H9 (cell line): ENCODE results near the gene IL32. TPM values are rescaled to one million over a fixed set of nuclear protein-coding genes. Genes with fewer than 3 reads are reported as not detected.

ENCODE experiments used
- DNase-seq: peaks from one replicate; pipeline ENCODE4 v3.0.0-alpha.2; 2017
- H2AFZ ChIP-seq: one replicate; pipeline ENCODE4 v1.6.1; 2013; ENCODE audit warnings: mild to moderate bottlenecking, low read length, control low read depth, moderate library complexity
- H2AK5ac ChIP-seq: 2 replicates; pipeline ENCODE4 v1.6.1; 2013; ENCODE audit warnings: low read length, control low read depth, mixed read lengths; ENCODE audit not compliant: insufficient read length
- H2BK120ac ChIP-seq: one replicate; pipeline ENCODE4 v1.6.1; 2013; ENCODE audit warnings: low read depth, mild to moderate bottlenecking, low read length, control low read depth, inconsistent platforms; ENCODE audit not compliant: poor library complexity, severe bottlenecking
- H2BK12ac ChIP-seq: 2 replicates; pipeline ENCODE4 v1.6.1; 2013; ENCODE audit warnings: low read length, control low read depth, mixed read lengths, low read depth; ENCODE audit not compliant: insufficient read length
- H2BK15ac ChIP-seq: 2 replicates; pipeline ENCODE4 v1.6.1; 2013; ENCODE audit warnings: low read depth, low read length, control low read depth
- H2BK20ac ChIP-seq: one replicate; pipeline ENCODE4 v1.6.1; 2013; ENCODE audit warnings: low read depth, mild to moderate bottlenecking, low read length, control low read depth, inconsistent platforms; ENCODE audit not compliant: poor library complexity, severe bottlenecking
- H2BK5ac ChIP-seq: 2 replicates; pipeline ENCODE4 v1.6.1; 2013; ENCODE audit warnings: low read length, control low read depth, mixed read lengths; ENCODE audit not compliant: insufficient read length
- H3K14ac ChIP-seq: 2 replicates; pipeline ENCODE4 v1.6.1; 2013; ENCODE audit warnings: low read length, control low read depth; ENCODE audit not compliant: insufficient read depth
- H3K18ac ChIP-seq: 2 replicates; pipeline ENCODE4 v1.6.1; 2013; ENCODE audit warnings: low read depth, mild to moderate bottlenecking, mixed read lengths, low read length, control low read depth; ENCODE audit not compliant: insufficient read length
- H3K23ac ChIP-seq: 2 replicates; pipeline ENCODE4 v1.6.1; 2013; ENCODE audit warnings: low read length, control low read depth, mixed read lengths, low read depth; ENCODE audit not compliant: insufficient read length
- H3K23me2 ChIP-seq: 2 replicates; pipeline ENCODE4 v1.6.1; 2013; ENCODE audit warnings: low read depth, mild to moderate bottlenecking, mixed read lengths, low read length, control low read depth; ENCODE audit not compliant: insufficient read length, poor library complexity, severe bottlenecking
- H3K27ac ChIP-seq: 2 replicates; pipeline ENCODE4 v1.5.1; 2013; ENCODE audit warnings: low read length, control low read depth, mixed read lengths, low read depth; ENCODE audit not compliant: insufficient read length
- H3K27me3 ChIP-seq: 2 replicates; pipeline ENCODE4 v1.6.1; 2013; ENCODE audit warnings: low read length, control low read depth, inconsistent platforms; ENCODE audit not compliant: insufficient read depth
- H3K4ac ChIP-seq: 2 replicates; pipeline ENCODE4 v1.6.1; 2013; ENCODE audit warnings: low read depth, mild to moderate bottlenecking, control low read depth, inconsistent platforms, low read length, moderate library complexity
- H3K4me1 ChIP-seq: 2 replicates; pipeline ENCODE4 v1.6.1; 2013; ENCODE audit warnings: low read length, control low read depth, inconsistent platforms; ENCODE audit not compliant: insufficient read depth
- H3K4me2 ChIP-seq: 2 replicates; pipeline ENCODE4 v1.6.1; 2013; ENCODE audit warnings: low read length, control low read depth, mixed read lengths; ENCODE audit not compliant: insufficient read length, insufficient read depth
- H3K56ac ChIP-seq: 2 replicates; pipeline ENCODE4 v1.6.1; 2013; ENCODE audit warnings: low read depth, mild to moderate bottlenecking, mixed read lengths, low read length, control low read depth; ENCODE audit not compliant: insufficient read length
- H3K79me1 ChIP-seq: 2 replicates; pipeline ENCODE4 v1.6.1; 2013; ENCODE audit warnings: low read depth, mild to moderate bottlenecking, moderate library complexity, low read length, control low read depth, inconsistent platforms; ENCODE audit not compliant: insufficient read depth, poor library complexity, severe bottlenecking
- H3K79me2 ChIP-seq: 2 replicates; pipeline ENCODE4 v1.6.1; 2013; ENCODE audit warnings: low read length, control low read depth, inconsistent platforms; ENCODE audit not compliant: insufficient read depth
- H3K9ac ChIP-seq: 2 replicates; pipeline ENCODE4 v1.6.1; 2013; ENCODE audit warnings: low read length, control low read depth, mixed read lengths; ENCODE audit not compliant: insufficient read length; ENCODE audit errors: extremely low read depth
- H3K9me3 ChIP-seq: one replicate; pipeline ENCODE4 v1.6.1; 2013; ENCODE audit warnings: low read depth, low read length, inconsistent platforms; ENCODE audit not compliant: control insufficient read depth
- H3T11ph ChIP-seq: one replicate; pipeline ENCODE4 v1.6.1; 2013; ENCODE audit warnings: mild to moderate bottlenecking, low read length, control low read depth, inconsistent platforms
- H4K20me1 ChIP-seq: one replicate; pipeline ENCODE4 v1.6.1; 2013; ENCODE audit not compliant: control insufficient read depth, insufficient read length, insufficient read depth
- H4K5ac ChIP-seq: 2 replicates; pipeline ENCODE4 v1.6.1; 2013; ENCODE audit warnings: low read depth, mild to moderate bottlenecking, mixed read lengths, low read length, control low read depth; ENCODE audit not compliant: insufficient read length
- H4K8ac ChIP-seq: replicated peaks from 2 replicates; pipeline ENCODE4 v1.6.1; 2013; ENCODE audit warnings: low read length, control low read depth, mixed read lengths, low read depth; ENCODE audit not compliant: insufficient read length
- H4K91ac ChIP-seq: 2 replicates; pipeline ENCODE4 v1.6.1; 2013; ENCODE audit warnings: low read depth, mild to moderate bottlenecking, moderate library complexity, mixed read lengths, low read length, control low read depth; ENCODE audit not compliant: insufficient read length
- H3K27ac Mint-ChIP-seq, 3 experiments: 2 replicates in 2 of 3; 3 replicates in 1 of 3; pipeline ENCODE4 v1.8.0; 2020 to 2021; ENCODE audit warnings: mixed read lengths in 3 of 3, mild to moderate bottlenecking in 1 of 3, moderate library complexity in 1 of 3
- H3K27me3 Mint-ChIP-seq: 2 replicates; pipeline ENCODE4 v1.8.0; 2021; ENCODE audit warnings: low read depth, mild to moderate bottlenecking, moderate library complexity, mixed read lengths
- H3K36me3 Mint-ChIP-seq, 3 experiments: 2 replicates in 2 of 3; 3 replicates in 1 of 3; pipeline ENCODE4 v1.8.0; 2020 to 2021; ENCODE audit warnings: low read depth in 3 of 3, mixed read lengths in 3 of 3; ENCODE audit not compliant: insufficient read depth in 1 of 3
- H3K4me1 Mint-ChIP-seq, 2 experiments: 2 replicates each; pipeline ENCODE4 v1.8.0; 2020; ENCODE audit warnings: mixed read lengths in 2 of 2
- H3K4me3 Mint-ChIP-seq, 2 experiments: 2 replicates in 1 of 2; 3 replicates in 1 of 2; pipeline ENCODE4 v1.8.0; 2020 to 2021; ENCODE audit warnings: mild to moderate bottlenecking in 2 of 2, mixed read lengths in 2 of 2, moderate library complexity in 1 of 2
- H3K9me3 Mint-ChIP-seq, 2 experiments: 2 replicates in 1 of 2; 3 replicates in 1 of 2; pipeline ENCODE4 v1.8.0; 2020; ENCODE audit warnings: mild to moderate bottlenecking in 2 of 2, mixed read lengths in 2 of 2, moderate library complexity in 1 of 2
- WGBS: extraction: QIAGEN DNeasy Blood & Tissue Kit; methylation state at CpG from one replicate; pipeline ENCODE4 v1.1.7; 2013; ENCODE audit warnings: missing lambda C conversion rate, low lambda C conversion rate, mixed read lengths; ENCODE audit not compliant: insufficient read length; ENCODE audit errors: extremely low coverage; 5-methylcytosine and 5-hydroxymethylcytosine counted together
- total RNA-seq: library from RNA; stranded (reverse); gene quantifications from 2 replicates; pipeline ENCODE4 v1.2.1, GENCODE V29; 2021
- TF ChIP-seq, protein P1 (sequence below): fragments of 200-600 bp; sonication (generic); conservative IDR thresholded peaks from 3 replicates; pipeline ENCODE4 v1.8.0; 2021; ENCODE audit warnings: antibody characterized with exemption, mild to moderate bottlenecking

Gene IL32
- total RNA-seq, 1 experiment from 2014 or later, result 2.0 TPM

DNA sequence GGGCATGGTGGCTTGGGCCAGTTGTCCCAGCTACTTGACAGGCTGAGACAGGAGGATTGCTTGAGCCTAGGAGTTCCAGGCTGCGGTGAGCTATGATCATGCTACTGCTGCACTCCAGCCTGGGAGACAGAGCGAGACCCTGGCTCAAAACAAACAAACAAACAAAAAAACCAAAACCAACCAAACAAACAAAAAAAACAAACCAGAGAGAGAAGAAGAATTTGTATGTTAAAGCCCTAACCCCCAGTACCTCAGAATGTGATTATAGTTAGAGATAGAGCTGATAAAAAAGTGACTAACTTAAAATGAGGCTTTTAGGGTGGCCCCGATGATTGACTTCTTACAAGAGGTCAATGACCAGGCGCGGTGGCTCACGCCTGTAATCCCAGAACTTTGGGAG lies 20.7 kb upstream of the IL32 start:
- H2AFZ ChIP-seq, result no peak overlapping the region
- no peak overlapping the region for H2BK5ac ChIP-seq
- Mint-ChIP-seq H3K27ac (0 out of 7 replicates have a peak overlapping the region, but pooled peaks of 1 of the 3 experiments have one; percentile 40), H3K9me3 (peaks cover 0 to 3% of the 10 kb centered on the region in 2 experiments; a peak in 2 of 5 replicates), H3K36me3 (peaks cover 5 to 16% (median 10%) of the 10 kb centered on the region in 3 experiments; a peak in 5 of 7 replicates), H3K27me3 (peaks cover 57% of the 10 kb centered on the region), H3K4me3 (peak overlapping the region; percentile 79 to 91), H3K4me1 (peaks cover 2 to 11% of the 10 kb centered on the region in 2 experiments; a peak in 3 of 4 replicates)
- H3K56ac ChIP-seq, result no peak overlapping the region
- no peak overlapping the region for H2BK120ac ChIP-seq
- TF ChIP-seq, protein P1, sequence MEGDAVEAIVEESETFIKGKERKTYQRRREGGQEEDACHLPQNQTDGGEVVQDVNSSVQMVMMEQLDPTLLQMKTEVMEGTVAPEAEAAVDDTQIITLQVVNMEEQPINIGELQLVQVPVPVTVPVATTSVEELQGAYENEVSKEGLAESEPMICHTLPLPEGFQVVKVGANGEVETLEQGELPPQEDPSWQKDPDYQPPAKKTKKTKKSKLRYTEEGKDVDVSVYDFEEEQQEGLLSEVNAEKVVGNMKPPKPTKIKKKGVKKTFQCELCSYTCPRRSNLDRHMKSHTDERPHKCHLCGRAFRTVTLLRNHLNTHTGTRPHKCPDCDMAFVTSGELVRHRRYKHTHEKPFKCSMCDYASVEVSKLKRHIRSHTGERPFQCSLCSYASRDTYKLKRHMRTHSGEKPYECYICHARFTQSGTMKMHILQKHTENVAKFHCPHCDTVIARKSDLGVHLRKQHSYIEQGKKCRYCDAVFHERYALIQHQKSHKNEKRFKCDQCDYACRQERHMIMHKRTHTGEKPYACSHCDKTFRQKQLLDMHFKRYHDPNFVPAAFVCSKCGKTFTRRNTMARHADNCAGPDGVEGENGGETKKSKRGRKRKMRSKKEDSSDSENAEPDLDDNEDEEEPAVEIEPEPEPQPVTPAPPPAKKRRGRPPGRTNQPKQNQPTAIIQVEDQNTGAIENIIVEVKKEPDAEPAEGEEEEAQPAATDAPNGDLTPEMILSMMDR, result no peak
- no peaks in the 10 kb centered on the region for H3K79me1 ChIP-seq
- H2BK15ac ChIP-seq, result no peak overlapping the region
- H3K4ac ChIP-seq, result no peak overlapping the region
- H2BK20ac ChIP-seq, result no peak overlapping the region
- no peak overlapping the region for H4K5ac ChIP-seq
- no peaks in the 10 kb centered on the region for H3K79me2 ChIP-seq
- no peak for DNase-seq
- peaks cover 20% of the 10 kb centered on the region for H3K23me2 ChIP-seq
- no peak overlapping the region for H2BK12ac ChIP-seq
- H3T11ph ChIP-seq, result no peak overlapping the region
- no peak overlapping the region for H2AK5ac ChIP-seq
- H3K27ac ChIP-seq, result no peak overlapping the region
- H3K9ac ChIP-seq, result no peak overlapping the region
- H3K4me2 ChIP-seq, result no peak overlapping the region
- H4K8ac ChIP-seq, result no peak overlapping the region
- no peak overlapping the region for H4K91ac ChIP-seq
- no peak overlapping the region for H3K23ac ChIP-seq
- H3K14ac ChIP-seq, result no peak overlapping the region
- no CpG with 5 or more reads among the region's 6 CpGs for WGBS
- no peaks in the 10 kb centered on the region for H3K9me3 ChIP-seq
- H3K18ac ChIP-seq, result no peak overlapping the region
- H4K20me1 ChIP-seq, result no peaks in the 10 kb centered on the region
- no peaks in the 10 kb centered on the region for H3K27me3 ChIP-seq
- H3K4me1 ChIP-seq, result no peaks in the 10 kb centered on the region
